GM21381 (cell line): ENCODE measurements around the gene DET1.

Experiments
- ATAC-seq: cut with Tn5 transposase; IDR thresholded peaks from one replicate; pipeline ENCODE4 v1.9.1; 2021; ENCODE audit warnings: mild to moderate bottlenecking, moderate library complexity; ENCODE audit not compliant: unreplicated experiment

DET1 gene

GRCh38 chr15:88467935-88468528 is 78.4 kb downstream of the DET1 start:
- peak; percentile 2 for ATAC-seq

- peak; percentile 92 for ATAC-seq
Measured at GRCh38 chr15:88467073-88467934, 79.2 kb downstream of the DET1 start, which contains the start of the genes MRPL46 and MRPS11. MRPL46 (minus strand) TSS chr15:88467388; CDS start chr15:88467377, 11 bp downstream. MRPS11 (plus strand) TSS chr15:88467708; CDS start chr15:88467718, 10 bp downstream.

DNA sequence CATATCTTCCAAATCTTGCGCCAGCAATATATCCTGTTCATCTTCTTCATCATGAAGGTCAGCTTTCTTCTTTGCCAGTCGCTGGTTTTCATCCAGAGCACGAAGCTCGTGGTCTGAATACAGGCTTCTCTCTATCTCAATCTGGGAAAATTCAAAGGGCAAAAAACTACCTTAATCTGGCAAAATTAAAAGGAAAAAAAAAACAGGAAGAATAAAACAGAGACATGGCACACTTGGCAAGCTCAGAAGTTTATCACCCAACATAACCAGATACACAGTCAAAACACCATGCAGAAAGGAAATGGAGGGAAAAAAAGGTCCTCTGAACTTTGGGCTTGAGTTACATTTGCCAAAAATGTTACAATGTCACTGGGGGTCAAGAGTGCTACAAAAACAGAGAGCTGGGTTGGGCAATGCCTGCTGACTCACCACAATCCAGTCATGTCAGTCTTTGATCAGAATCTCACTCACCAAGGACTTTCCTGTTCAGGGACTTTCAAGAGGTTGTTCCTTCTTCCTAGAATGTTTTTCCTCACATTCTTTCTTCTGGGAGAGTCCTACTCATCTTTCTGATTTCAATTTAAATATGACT is 80.8 kb downstream of the DET1 start:
- no peak for ATAC-seq

- no peak for ATAC-seq
Measured at GRCh38 chr15:88463870-88464532, 82.5 kb downstream of the DET1 start.
